Right atrium auricular region (tissue), 2 donors: ENCODE measurements around the gene SETD1B. TPM values are rescaled to one million over a fixed set of nuclear protein-coding genes. Genes with fewer than 3 reads are reported as not detected.
"Not testable (repeated sequence)": the region's sequence is repeated elsewhere in the genome, so short reads cannot be mapped to it uniquely, and the experiment has no call there.

Experiments used
- DNase-seq: peaks from one replicate; pipeline ENCODE4 v3.0.0-alpha.2; 2019; ENCODE audit warnings: low spot score
- H3K27ac ChIP-seq, 2 donors: fragments of 200-600 bp; sonication (generic); 1 replicate in 1 of 2; 2 replicates in 1 of 2; pipeline ENCODE4 v1.5.1; 2016 to 2019
- H3K27me3 ChIP-seq, 2 donors: fragments of 200-600 bp; sonication (generic); one replicate each; pipeline versions ENCODE4 v1.5.1 to v1.6.0; 2017 to 2019
- H3K36me3 ChIP-seq: fragments of 200-600 bp; sonication (generic); one replicate; pipeline ENCODE4 v1.5.1; 2016
- H3K4me1 ChIP-seq, 2 donors: fragments of 200-600 bp; sonication (generic); one replicate each; pipeline versions ENCODE4 v1.5.1 to v1.6.0; 2017 to 2019
- H3K4me3 ChIP-seq, 2 donors: fragments of 200-600 bp; sonication (generic); 1 replicate in 1 of 2; 2 replicates in 1 of 2; pipeline ENCODE4 v1.5.1; 2017 to 2019; ENCODE audit warnings: mild to moderate bottlenecking in 1 of 2, moderate library complexity in 1 of 2
- H3K9me3 ChIP-seq, 2 donors: fragments of 200-600 bp; sonication (generic); one replicate each; pipeline ENCODE4 v1.5.1; 2019
- CTCF ChIP-seq, 2 donors: fragments of 200-600 bp; sonication (generic); IDR thresholded peaks; one replicate each; pipeline ENCODE4 v1.5.1; 2019; ENCODE audit warnings: antibody characterized with exemption in 2 of 2
- total RNA-seq, 2 donors: library from RNA; depleted of rRNA; stranded (reverse); fragments of >200 nt; gene quantifications; one replicate each; pipeline ENCODE4 v1.1.0, GENCODE V29; 2016

The SETD1B gene
- total RNA-seq, 2 donors from 2014 or later, result 6.0 to 9.3 TPM

GRCh38 chr12:121845701-121846100, 41.9 kb downstream of the SETD1B start:
- Histone ChIP-seq H3K4me1 (no peaks in the 10 kb centered on the region), H3K27ac (no peak overlapping the region), H3K27me3 (no peaks in the 10 kb centered on the region), H3K9me3 (no peaks in the 10 kb centered on the region), H3K4me3 (no peak overlapping the region), H3K36me3 (no peaks in the 10 kb centered on the region)
- TF ChIP-seq CTCF (IDR thresholded peaks at IDR 0.05), result no peak
- DNase-seq, result no peak

GRCh38 chr12:121849211-121849610, 45.4 kb downstream of the SETD1B start:
- TF ChIP-seq CTCF (IDR thresholded peaks at IDR 0.05), result no peak
- DNase-seq, result no peak
- Histone ChIP-seq H3K27ac (no peak overlapping the region), H3K4me1 (no peaks in the 10 kb centered on the region), H3K9me3 (no peaks in the 10 kb centered on the region), H3K36me3 (no peaks in the 10 kb centered on the region), H3K4me3 (no peak overlapping the region), H3K27me3 (no peaks in the 10 kb centered on the region)

GRCh38 chr12:121849665-121850064, 45.9 kb downstream of the SETD1B start:
- Histone ChIP-seq H3K27ac (no peak overlapping the region), H3K27me3 (no peaks in the 10 kb centered on the region), H3K4me3 (no peak overlapping the region), H3K4me1 (no peaks in the 10 kb centered on the region), H3K9me3 (no peaks in the 10 kb centered on the region), H3K36me3 (no peaks in the 10 kb centered on the region)
- TF ChIP-seq CTCF (IDR thresholded peaks at IDR 0.05), result no peak
- no peak for DNase-seq

GRCh38 chr12:121852392-121852791, 48.6 kb downstream of the SETD1B start:
- DNase-seq, H3K9me3 ChIP-seq, H3K4me3 ChIP-seq, H3K27ac ChIP-seq, H3K27me3 ChIP-seq, H3K4me1 ChIP-seq, H3K36me3 ChIP-seq: not testable (repeated sequence)

GRCh38 chr12:121857322-121858246, 53.8 kb downstream of the SETD1B start:
- peak overlapping the region; percentile 80 to 90 for H3K27ac ChIP-seq
- H3K27me3 ChIP-seq, result no peaks in the 10 kb centered on the region
- no peaks in the 10 kb centered on the region for H3K9me3 ChIP-seq
- DNase-seq, result no peak
- H3K4me1 ChIP-seq, result peaks cover 0 to 24% of the 10 kb centered on the region in 2 donors
- no peak overlapping the region for H3K4me3 ChIP-seq
- H3K36me3 ChIP-seq, result no peaks in the 10 kb centered on the region
- TF ChIP-seq CTCF (IDR thresholded peaks at IDR 0.05), result no peak

GRCh38 chr12:121858318-121858661, 54.5 kb downstream of the SETD1B start:
- Histone ChIP-seq H3K36me3 (no peaks in the 10 kb centered on the region), H3K9me3 (no peaks in the 10 kb centered on the region), H3K27ac (peak overlapping the region; percentile 80 to 90), H3K27me3 (no peaks in the 10 kb centered on the region), H3K4me3 (no peak overlapping the region), H3K4me1 (peaks cover 0 to 24% of the 10 kb centered on the region in 2 donors)
- no peak for DNase-seq
- TF ChIP-seq CTCF (IDR thresholded peaks at IDR 0.05), result no peak
